GM11168 (cell line): ENCODE results near the gene CFAP54.

ENCODE experiments used
- in situ Hi-C: fragments of 300-500 bp; cut with MboI; formaldehyde crosslinking; loops from one replicate; pipeline ENCODE4 v1.12.0; 2022; ENCODE audit warnings: low sequenced_read_pairs; ENCODE audit not compliant: unreplicated experiment

Gene CFAP54

GRCh38 chr12:96809522-96809921 lies 320.1 kb downstream of the CFAP54 start:
- in situ Hi-C loops: no loop called here

GRCh38 chr12:96810057-96810456 lies 320.7 kb downstream of the CFAP54 start:
- in situ Hi-C loops: no loop called here

GRCh38 chr12:96810477-96810876 lies 321.1 kb downstream of the CFAP54 start:
- in situ Hi-C loops: no loop called here

- in situ Hi-C loops: no loop called here
Measured at GRCh38 chr12:96811083-96811482, 321.7 kb downstream of the CFAP54 start.

GRCh38 chr12:96812153-96812552 lies 322.8 kb downstream of the CFAP54 start:
- in situ Hi-C loops: no loop called here

GRCh38 chr12:96814200-96814599 lies 324.8 kb downstream of the CFAP54 start:
- in situ Hi-C loops: no loop called here

GRCh38 chr12:96821592-96821991 lies 332.2 kb downstream of the CFAP54 start:
- in situ Hi-C loops: no loop called here

GRCh38 chr12:96822641-96823040 lies 333.3 kb downstream of the CFAP54 start:
- in situ Hi-C loops: no loop called here

GRCh38 chr12:96824074-96824837 lies 334.9 kb downstream of the CFAP54 start:
- in situ Hi-C loops: no loop called here

- in situ Hi-C loops: no loop called here
Measured at GRCh38 chr12:96824838-96825236, 335.5 kb downstream of the CFAP54 start.

GRCh38 chr12:96828169-96828789 lies 338.9 kb downstream of the CFAP54 start:
- in situ Hi-C loops: no loop called here

- in situ Hi-C loops: no loop called here
Measured at GRCh38 chr12:96829354-96829753, 340.0 kb downstream of the CFAP54 start.

GRCh38 chr12:96831346-96831745 lies 342.0 kb downstream of the CFAP54 start:
- in situ Hi-C loops: no loop called here

GRCh38 chr12:96846293-96846692 lies 356.9 kb downstream of the CFAP54 start:
- in situ Hi-C loops: no loop called here

- in situ Hi-C loops: no loop called here
Measured at GRCh38 chr12:96850676-96851075, 361.3 kb downstream of the CFAP54 start.

- in situ Hi-C loops: no loop called here
Measured at GRCh38 chr12:96858162-96858561, 368.8 kb downstream of the CFAP54 start.

- in situ Hi-C loops: no loop called here
Measured at GRCh38 chr12:96861656-96862055, 372.3 kb downstream of the CFAP54 start.

GRCh38 chr12:96862326-96862725 lies 372.9 kb downstream of the CFAP54 start:
- in situ Hi-C loops: no loop called here

GRCh38 chr12:96864335-96864734 lies 375.0 kb downstream of the CFAP54 start:
- in situ Hi-C loops: no loop called here

GRCh38 chr12:96866801-96867590 lies 377.6 kb downstream of the CFAP54 start:
- in situ Hi-C loops: no loop called here

- in situ Hi-C loops: no loop called here
Measured at GRCh38 chr12:96870946-96871345, 381.6 kb downstream of the CFAP54 start.
